K562 (cell line): Measurements from ENCODE around the gene TRIM27. TPM values are rescaled to one million over a fixed set of nuclear protein-coding genes. Genes with fewer than 3 reads are reported as not detected.

ENCODE experiments used
- BDP1 ChIP-seq: IDR thresholded peaks from 3 replicates; pipeline ENCODE4 v1.6.1; 2011; ENCODE audit not compliant: insufficient read length, insufficient read depth
- PHF20 ChIP-seq: fragments of 450-650 bp; IDR thresholded peaks from 2 replicates; pipeline ENCODE4 v1.6.1; 2018; ENCODE audit not compliant: partially characterized antibody
- TCF3 ChIP-seq: sonication (generic); formaldehyde crosslinking; IDR thresholded peaks from 2 replicates; pipeline ENCODE4 v1.4.0; 2020; ENCODE audit warnings: mild to moderate bottlenecking, missing genetic modification reagents
- ZNF668 ChIP-seq: fragments of 250-450 bp; sonication (Bioruptor Pico); IDR thresholded peaks from 2 replicates; pipeline ENCODE4 v1.8.0; 2022; ENCODE audit warnings: mild to moderate bottlenecking, inconsistent platforms
- ZNF77 ChIP-seq: fragments of 250-450 bp; sonication (Bioruptor Pico); IDR thresholded peaks from 2 replicates; pipeline ENCODE4 v1.5.0; 2020
- polyA plus RNA-seq, 8 experiments: library from polyadenylated mRNA; depleted of rRNA in 4 of 8; stranded (reverse) in 5 of 8; unstranded in 3 of 8; fragments of >200 nt; fragmentation: Nextera tagmentation in 2 of 8; fragmentation: Illumina TruSeq in 1 of 8; extraction: Ambion mirVana in 2 of 8; extraction: Trizol in 1 of 8; gene quantifications; 2 replicates each; pipeline versions ENCODE4 v1.2.1 to v1.2.3, GENCODE V29; 2011 to 2014; ENCODE audit warnings: inconsistent platforms in 1 of 8, missing spikeins in 1 of 8
- total RNA-seq, 7 experiments: library from RNA; depleted of rRNA in 6 of 7; stranded (reverse); fragments of >200 nt in 6 of 7; fragmentation: Illumina TruSeq in 2 of 7; extraction: Trizol in 2 of 7; gene quantifications; 2 replicates each; pipeline versions ENCODE4 v1.2.1 to v1.2.3, GENCODE V29; 2011 to 2021; ENCODE audit warnings: low replicate concordance in 1 of 7
- TF ChIP-seq, protein P1 (sequence below): IDR thresholded peaks from 2 replicates; pipeline ENCODE4 v1.6.1; 2011; ENCODE audit warnings: borderline replicate concordance, low read depth, mild to moderate bottlenecking, moderate library complexity, low read length; ENCODE audit not compliant: insufficient read depth, poor library complexity, severe bottlenecking
- TF ChIP-seq, protein P2 (sequence below): fragments of 200-800 bp; sonication (Bioruptor generic); IDR thresholded peaks from 2 replicates; pipeline ENCODE4 v1.6.1; 2016; ENCODE audit warnings: missing genetic modification characterization, missing compliant biosample characterization
- TF ChIP-seq, protein P3 (sequence below): fragments of 450-650 bp; IDR thresholded peaks from one replicate; pipeline ENCODE4 v1.6.1; 2018; ENCODE audit warnings: mild to moderate bottlenecking, moderate library complexity; ENCODE audit not compliant: partially characterized antibody
- TF ChIP-seq, protein P4 (sequence below): fragments of 250-450 bp; sonication (Bioruptor Pico); IDR thresholded peaks from 2 replicates; pipeline ENCODE4 v1.8.0; 2021; ENCODE audit warnings: moderate library complexity, mild to moderate bottlenecking, inconsistent platforms
- TF ChIP-seq, protein P5 (sequence below): fragments of 250-450 bp; sonication (Bioruptor Pico); IDR thresholded peaks from 2 replicates; pipeline ENCODE4 v1.5.0; 2021; ENCODE audit warnings: mild to moderate bottlenecking, borderline replicate concordance

The TRIM27 gene
- total and polyA plus RNA-seq, 9 of the 15 experiments (the other 6 are each of a cell fraction or from before 2014, with no cell fraction given), result 37.7 to 235 (median 122) TPM

DNA sequence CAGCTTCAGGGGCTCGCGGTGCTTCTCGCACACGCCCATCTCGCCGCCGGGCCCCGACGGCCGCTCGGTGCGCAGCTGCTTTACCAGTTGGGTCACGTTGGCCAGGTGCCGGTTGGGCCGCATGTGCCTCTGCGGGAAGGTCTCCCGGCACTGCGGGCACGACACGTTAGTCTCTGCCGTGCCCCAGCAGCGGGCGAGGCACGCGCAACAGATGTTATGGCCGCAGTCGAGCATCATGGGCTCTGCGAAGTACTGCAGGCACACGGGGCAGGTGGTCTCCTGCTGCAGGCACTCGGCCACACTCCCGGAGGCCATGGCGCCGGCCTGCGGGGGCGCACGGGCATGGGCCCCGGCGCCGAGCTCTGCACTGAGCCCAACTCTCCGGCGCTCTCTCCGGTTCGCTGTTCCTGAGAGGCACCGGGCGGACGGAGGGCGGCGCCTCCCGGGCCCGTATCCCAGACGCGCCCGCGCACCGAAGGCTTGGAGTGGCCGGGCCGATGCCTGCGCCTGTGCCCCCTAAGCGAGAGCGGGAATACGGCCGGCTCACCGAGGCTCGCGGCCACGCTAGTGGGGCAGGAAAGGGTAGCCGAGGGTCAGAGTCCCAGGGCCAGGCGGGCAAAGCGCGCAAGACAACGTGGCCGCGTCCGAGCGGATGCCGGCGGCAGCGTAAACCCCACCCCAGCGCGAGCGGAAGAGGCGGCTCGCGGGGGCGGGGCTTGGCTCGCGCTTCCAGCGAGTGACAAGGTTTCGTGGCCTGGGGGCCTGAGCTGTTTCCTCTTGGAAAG lies at the start of gene TRIM27 (continued):
- TF ChIP-seq, protein P1, sequence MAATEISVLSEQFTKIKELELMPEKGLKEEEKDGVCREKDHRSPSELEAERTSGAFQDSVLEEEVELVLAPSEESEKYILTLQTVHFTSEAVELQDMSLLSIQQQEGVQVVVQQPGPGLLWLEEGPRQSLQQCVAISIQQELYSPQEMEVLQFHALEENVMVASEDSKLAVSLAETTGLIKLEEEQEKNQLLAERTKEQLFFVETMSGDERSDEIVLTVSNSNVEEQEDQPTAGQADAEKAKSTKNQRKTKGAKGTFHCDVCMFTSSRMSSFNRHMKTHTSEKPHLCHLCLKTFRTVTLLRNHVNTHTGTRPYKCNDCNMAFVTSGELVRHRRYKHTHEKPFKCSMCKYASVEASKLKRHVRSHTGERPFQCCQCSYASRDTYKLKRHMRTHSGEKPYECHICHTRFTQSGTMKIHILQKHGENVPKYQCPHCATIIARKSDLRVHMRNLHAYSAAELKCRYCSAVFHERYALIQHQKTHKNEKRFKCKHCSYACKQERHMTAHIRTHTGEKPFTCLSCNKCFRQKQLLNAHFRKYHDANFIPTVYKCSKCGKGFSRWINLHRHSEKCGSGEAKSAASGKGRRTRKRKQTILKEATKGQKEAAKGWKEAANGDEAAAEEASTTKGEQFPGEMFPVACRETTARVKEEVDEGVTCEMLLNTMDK, result no peak
- TF ChIP-seq TCF3 (CRISPR knock-in tag) (no peak), PHF20 (peak; percentile 53), ZNF77 (CRISPR knock-in tag) (0 out of 2 replicates have a peak, but pooled peaks have one; percentile 31), BDP1 (no peak), ZNF668 (CRISPR knock-in tag) (no peak)
- TF ChIP-seq, protein P2, sequence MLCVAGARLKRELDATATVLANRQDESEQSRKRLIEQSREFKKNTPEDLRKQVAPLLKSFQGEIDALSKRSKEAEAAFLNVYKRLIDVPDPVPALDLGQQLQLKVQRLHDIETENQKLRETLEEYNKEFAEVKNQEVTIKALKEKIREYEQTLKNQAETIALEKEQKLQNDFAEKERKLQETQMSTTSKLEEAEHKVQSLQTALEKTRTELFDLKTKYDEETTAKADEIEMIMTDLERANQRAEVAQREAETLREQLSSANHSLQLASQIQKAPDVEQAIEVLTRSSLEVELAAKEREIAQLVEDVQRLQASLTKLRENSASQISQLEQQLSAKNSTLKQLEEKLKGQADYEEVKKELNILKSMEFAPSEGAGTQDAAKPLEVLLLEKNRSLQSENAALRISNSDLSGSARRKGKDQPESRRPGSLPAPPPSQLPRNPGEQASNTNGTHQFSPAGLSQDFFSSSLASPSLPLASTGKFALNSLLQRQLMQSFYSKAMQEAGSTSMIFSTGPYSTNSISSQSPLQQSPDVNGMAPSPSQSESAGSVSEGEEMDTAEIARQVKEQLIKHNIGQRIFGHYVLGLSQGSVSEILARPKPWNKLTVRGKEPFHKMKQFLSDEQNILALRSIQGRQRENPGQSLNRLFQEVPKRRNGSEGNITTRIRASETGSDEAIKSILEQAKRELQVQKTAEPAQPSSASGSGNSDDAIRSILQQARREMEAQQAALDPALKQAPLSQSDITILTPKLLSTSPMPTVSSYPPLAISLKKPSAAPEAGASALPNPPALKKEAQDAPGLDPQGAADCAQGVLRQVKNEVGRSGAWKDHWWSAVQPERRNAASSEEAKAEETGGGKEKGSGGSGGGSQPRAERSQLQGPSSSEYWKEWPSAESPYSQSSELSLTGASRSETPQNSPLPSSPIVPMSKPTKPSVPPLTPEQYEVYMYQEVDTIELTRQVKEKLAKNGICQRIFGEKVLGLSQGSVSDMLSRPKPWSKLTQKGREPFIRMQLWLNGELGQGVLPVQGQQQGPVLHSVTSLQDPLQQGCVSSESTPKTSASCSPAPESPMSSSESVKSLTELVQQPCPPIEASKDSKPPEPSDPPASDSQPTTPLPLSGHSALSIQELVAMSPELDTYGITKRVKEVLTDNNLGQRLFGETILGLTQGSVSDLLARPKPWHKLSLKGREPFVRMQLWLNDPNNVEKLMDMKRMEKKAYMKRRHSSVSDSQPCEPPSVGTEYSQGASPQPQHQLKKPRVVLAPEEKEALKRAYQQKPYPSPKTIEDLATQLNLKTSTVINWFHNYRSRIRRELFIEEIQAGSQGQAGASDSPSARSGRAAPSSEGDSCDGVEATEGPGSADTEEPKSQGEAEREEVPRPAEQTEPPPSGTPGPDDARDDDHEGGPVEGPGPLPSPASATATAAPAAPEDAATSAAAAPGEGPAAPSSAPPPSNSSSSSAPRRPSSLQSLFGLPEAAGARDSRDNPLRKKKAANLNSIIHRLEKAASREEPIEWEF, result no peak
- TF ChIP-seq, protein P3, sequence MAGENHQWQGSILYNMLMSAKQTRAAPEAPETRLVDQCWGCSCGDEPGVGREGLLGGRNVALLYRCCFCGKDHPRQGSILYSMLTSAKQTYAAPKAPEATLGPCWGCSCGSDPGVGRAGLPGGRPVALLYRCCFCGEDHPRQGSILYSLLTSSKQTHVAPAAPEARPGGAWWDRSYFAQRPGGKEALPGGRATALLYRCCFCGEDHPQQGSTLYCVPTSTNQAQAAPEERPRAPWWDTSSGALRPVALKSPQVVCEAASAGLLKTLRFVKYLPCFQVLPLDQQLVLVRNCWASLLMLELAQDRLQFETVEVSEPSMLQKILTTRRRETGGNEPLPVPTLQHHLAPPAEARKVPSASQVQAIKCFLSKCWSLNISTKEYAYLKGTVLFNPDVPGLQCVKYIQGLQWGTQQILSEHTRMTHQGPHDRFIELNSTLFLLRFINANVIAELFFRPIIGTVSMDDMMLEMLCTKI, result no peak
- TF ChIP-seq, protein P4, sequence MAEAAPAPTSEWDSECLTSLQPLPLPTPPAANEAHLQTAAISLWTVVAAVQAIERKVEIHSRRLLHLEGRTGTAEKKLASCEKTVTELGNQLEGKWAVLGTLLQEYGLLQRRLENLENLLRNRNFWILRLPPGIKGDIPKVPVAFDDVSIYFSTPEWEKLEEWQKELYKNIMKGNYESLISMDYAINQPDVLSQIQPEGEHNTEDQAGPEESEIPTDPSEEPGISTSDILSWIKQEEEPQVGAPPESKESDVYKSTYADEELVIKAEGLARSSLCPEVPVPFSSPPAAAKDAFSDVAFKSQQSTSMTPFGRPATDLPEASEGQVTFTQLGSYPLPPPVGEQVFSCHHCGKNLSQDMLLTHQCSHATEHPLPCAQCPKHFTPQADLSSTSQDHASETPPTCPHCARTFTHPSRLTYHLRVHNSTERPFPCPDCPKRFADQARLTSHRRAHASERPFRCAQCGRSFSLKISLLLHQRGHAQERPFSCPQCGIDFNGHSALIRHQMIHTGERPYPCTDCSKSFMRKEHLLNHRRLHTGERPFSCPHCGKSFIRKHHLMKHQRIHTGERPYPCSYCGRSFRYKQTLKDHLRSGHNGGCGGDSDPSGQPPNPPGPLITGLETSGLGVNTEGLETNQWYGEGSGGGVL (CRISPR knock-in tag), result no peak
- TF ChIP-seq, protein P5, sequence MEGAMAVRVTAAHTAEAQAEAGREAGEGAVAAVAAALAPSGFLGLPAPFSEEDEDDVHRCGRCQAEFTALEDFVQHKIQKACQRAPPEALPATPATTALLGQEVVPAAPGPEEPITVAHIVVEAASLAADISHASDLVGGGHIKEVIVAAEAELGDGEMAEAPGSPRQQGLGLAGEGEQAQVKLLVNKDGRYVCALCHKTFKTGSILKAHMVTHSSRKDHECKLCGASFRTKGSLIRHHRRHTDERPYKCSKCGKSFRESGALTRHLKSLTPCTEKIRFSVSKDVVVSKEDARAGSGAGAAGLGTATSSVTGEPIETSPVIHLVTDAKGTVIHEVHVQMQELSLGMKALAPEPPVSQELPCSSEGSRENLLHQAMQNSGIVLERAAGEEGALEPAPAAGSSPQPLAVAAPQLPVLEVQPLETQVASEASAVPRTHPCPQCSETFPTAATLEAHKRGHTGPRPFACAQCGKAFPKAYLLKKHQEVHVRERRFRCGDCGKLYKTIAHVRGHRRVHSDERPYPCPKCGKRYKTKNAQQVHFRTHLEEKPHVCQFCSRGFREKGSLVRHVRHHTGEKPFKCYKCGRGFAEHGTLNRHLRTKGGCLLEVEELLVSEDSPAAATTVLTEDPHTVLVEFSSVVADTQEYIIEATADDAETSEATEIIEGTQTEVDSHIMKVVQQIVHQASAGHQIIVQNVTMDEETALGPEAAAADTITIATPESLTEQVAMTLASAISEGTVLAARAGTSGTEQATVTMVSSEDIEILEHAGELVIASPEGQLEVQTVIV (CRISPR knock-in tag), result no peak
